ENCODE measurements around the gene AMZ1. TPM values are rescaled to one million over a fixed set of nuclear protein-coding genes. Genes with fewer than 3 reads are reported as not detected.

AMZ1 gene
- total RNA-seq, 3 donors from 2014 or later (not counting 1 experiment from before 2014, with no cell fraction given): 0.07 to 1.2 (median 0.27) TPM

GRCh38 chr7:2658941-2659340, 29.1 kb upstream of the AMZ1 start:
- no peaks in the 10 kb centered on the region for H3K27me3 Mint-ChIP-seq (ENCODE audit: low read depth in 2 of 2)
- H3K36me3 Mint-ChIP-seq: no peaks in the 10 kb centered on the region
- H3K4me1 Mint-ChIP-seq: peaks cover 0 to 7% of the 10 kb centered on the region in 2 donors
- Histone ChIP-seq H3K36me3 (ENCODE audit: control insufficient read depth, insufficient read depth, low read length) (no peaks in the 10 kb centered on the region), H3K27ac (ENCODE audit: low read length) (no peak overlapping the region), H3K4me3 (ENCODE audit: low read length) (no peak overlapping the region), H3K9me3 (ENCODE audit: control insufficient read depth, insufficient read depth, low read length) (no peaks in the 10 kb centered on the region), H3K27me3 (ENCODE audit: control insufficient read depth, insufficient read depth, low read length) (no peaks in the 10 kb centered on the region), H3K4me1 (ENCODE audit: control insufficient read depth, insufficient read depth, low read length) (no peaks in the 10 kb centered on the region)
- TF ChIP-seq CTCF (IDR thresholded peaks at IDR 0.05): no peak
- DNase-seq: no peak
- H3K27ac Mint-ChIP-seq: no peak overlapping the region
- ATAC-seq: no peak
- H3K9me3 Mint-ChIP-seq: no peaks in the 10 kb centered on the region
- H3K4me3 Mint-ChIP-seq: no peak overlapping the region
- intact Hi-C loops (cut with micrococcal nuclease): no loop called here
- 96% methylated on average over 15 of the region's 15 CpGs for WGBS (ENCODE audit: insufficient coverage)

- no peaks in the 10 kb centered on the region for H3K36me3 Mint-ChIP-seq
- ATAC-seq (no peak), DNase-seq (no peak)
- intact Hi-C loops (cut with micrococcal nuclease): no loop called here
- Histone ChIP-seq H3K27ac (ENCODE audit: low read length) (no peak overlapping the region), H3K27me3 (ENCODE audit: control insufficient read depth, insufficient read depth, low read length) (no peaks in the 10 kb centered on the region), H3K4me3 (ENCODE audit: low read length) (no peak overlapping the region), H3K4me1 (ENCODE audit: control insufficient read depth, insufficient read depth, low read length) (no peaks in the 10 kb centered on the region), H3K36me3 (ENCODE audit: control insufficient read depth, insufficient read depth, low read length) (no peaks in the 10 kb centered on the region), H3K9me3 (ENCODE audit: control insufficient read depth, insufficient read depth, low read length) (no peaks in the 10 kb centered on the region)
- H3K27me3 Mint-ChIP-seq (ENCODE audit: low read depth in 2 of 2): no peaks in the 10 kb centered on the region
- no peaks in the 10 kb centered on the region for H3K9me3 Mint-ChIP-seq
- no peak overlapping the region for H3K4me3 Mint-ChIP-seq
- TF ChIP-seq CTCF (IDR thresholded peaks at IDR 0.05): no peak
- H3K4me1 Mint-ChIP-seq: peaks cover 0 to 7% of the 10 kb centered on the region in 2 donors
- H3K27ac Mint-ChIP-seq: no peak overlapping the region
- 94% methylated on average over 36 of the region's 36 CpGs for WGBS (ENCODE audit: insufficient coverage)
Measured at GRCh38 chr7:2659556-2660358, 28.2 kb upstream of the AMZ1 start.

GRCh38 chr7:2660359-2661095, 27.5 kb upstream of the AMZ1 start:
- no peaks in the 10 kb centered on the region for H3K9me3 Mint-ChIP-seq
- no peaks in the 10 kb centered on the region for H3K27me3 ChIP-seq (ENCODE audit: control insufficient read depth, insufficient read depth, low read length)
- no peaks in the 10 kb centered on the region for H3K9me3 ChIP-seq (ENCODE audit: control insufficient read depth, insufficient read depth, low read length)
- intact Hi-C loops (cut with micrococcal nuclease): no loop called here
- no peak for TF ChIP-seq CTCF (IDR thresholded peaks at IDR 0.05)
- H3K27ac Mint-ChIP-seq: no peak overlapping the region
- H3K36me3 Mint-ChIP-seq: no peaks in the 10 kb centered on the region
- no peak overlapping the region for H3K4me3 Mint-ChIP-seq
- no peaks in the 10 kb centered on the region for H3K36me3 ChIP-seq (ENCODE audit: control insufficient read depth, insufficient read depth, low read length)
- WGBS (ENCODE audit: insufficient coverage): 92% methylated on average over 31 of the region's 36 CpGs
- no peak for ATAC-seq
- no peak overlapping the region for H3K27ac ChIP-seq (ENCODE audit: low read length)
- peaks cover 0 to 7% of the 10 kb centered on the region in 2 donors for H3K4me1 Mint-ChIP-seq
- H3K4me1 ChIP-seq (ENCODE audit: control insufficient read depth, insufficient read depth, low read length): no peaks in the 10 kb centered on the region
- H3K4me3 ChIP-seq (ENCODE audit: low read length): no peak overlapping the region
- H3K27me3 Mint-ChIP-seq (ENCODE audit: low read depth in 2 of 2): no peaks in the 10 kb centered on the region
- DNase-seq: no peak
